ENCODE results near the gene CD3E. TPM values are rescaled to one million over a fixed set of nuclear protein-coding genes. Genes with fewer than 3 reads are reported as not detected.

The CD3E gene
- total and polyA plus RNA-seq, 2 of the 8 experiments (the other 6 are each of a cell fraction or from before 2014, with no cell fraction given), result not detected

DNA sequence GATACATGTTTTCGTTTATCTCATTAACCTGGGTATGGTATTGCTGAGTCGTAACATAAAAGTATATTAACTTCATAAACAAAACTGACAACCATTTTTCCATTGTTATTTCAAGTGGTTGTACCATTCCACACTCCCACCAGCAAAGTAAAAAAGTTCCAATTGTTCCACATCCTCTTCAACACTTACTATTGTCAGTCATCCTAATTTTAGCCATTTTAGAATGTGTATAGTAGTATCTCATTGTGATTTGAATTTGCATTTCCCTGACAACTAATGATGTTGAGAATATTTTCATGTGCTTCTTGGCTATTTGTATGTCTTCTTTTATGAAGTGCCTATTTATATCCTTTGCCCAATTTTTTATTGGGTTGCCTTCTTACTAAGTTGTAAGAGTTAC, 10.5 kb upstream of the CD3E start:
- no peak overlapping the region for H4K8ac ChIP-seq (ENCODE audit: extremely low read depth, insufficient read depth, low read length)
- no peak overlapping the region for H2BK15ac ChIP-seq (ENCODE audit: low read length)
- H3K4me2 ChIP-seq (ENCODE audit: insufficient read depth in 1 of 2, low read depth in 2 of 2, low read length in 2 of 2), result no peak overlapping the region
- WGBS, 2 experiments (ENCODE audit: extremely low coverage in 1 of 2, insufficient coverage in 1 of 2, insufficient read length in 1 of 2, insufficient replicate concordance in 2 of 2, low coverage in 1 of 2, low lambda C conversion rate in 2 of 2, missing lambda C conversion rate in 1 of 2), result 91% methylated on average over 2 of the region's 2 CpGs; no CpG with 5 or more reads in 1 of the 2 experiments
- no peaks in the 10 kb centered on the region for H3K79me2 ChIP-seq (ENCODE audit: control insufficient read depth in 1 of 2, insufficient read depth in 2 of 2, low read length in 2 of 2)
- no peak overlapping the region for H2BK120ac ChIP-seq (replicated peaks; ENCODE audit: low read depth, low read length)
- CTCF ChIA-PET (ENCODE audit: partially characterized antibody), result interaction anchor here (2.0 kb wide), 1 partner anchor 12 kb away, joined by 7 read pairs; no protein-coding TSS in a partner anchor
- H3K4me3 ChIP-seq (ENCODE audit: extremely low read depth in 1 of 4, insufficient read depth in 2 of 4, low read depth in 3 of 4, low read length in 4 of 4), result no peak overlapping the region
- no peak for FAIRE-seq
- H3K14ac ChIP-seq (ENCODE audit: insufficient read length), result no peak overlapping the region
- DNase-seq (ENCODE audit: low read depth in 1 of 2, low spot score in 2 of 2), result no peak
- H2BK20ac ChIP-seq (ENCODE audit: low read length), result no peak overlapping the region
- H3K56ac ChIP-seq (replicated peaks; ENCODE audit: insufficient read length, low read depth, low read length), result no peak overlapping the region
- H3K9me3 ChIP-seq (ENCODE audit: insufficient read depth in 2 of 2, low read depth in 1 of 2, low read length in 1 of 2), result no peaks in the 10 kb centered on the region
- no peak overlapping the region for H2BK12ac ChIP-seq (ENCODE audit: low read depth, low read length)
- no peaks in the 10 kb centered on the region for H3K79me1 ChIP-seq (ENCODE audit: low read depth, low read length)
- no peaks in the 10 kb centered on the region for H3K23me2 ChIP-seq (ENCODE audit: low read depth, low read length)
- H3K4ac ChIP-seq (replicated peaks; ENCODE audit: insufficient read length, low read depth, low read length), result no peak overlapping the region
- no peak overlapping the region for H3K9ac ChIP-seq (replicated peaks in 1 of 4; ENCODE audit: extremely low read depth in 1 of 4, low read depth in 3 of 4, low read length in 3 of 4)
- H2AK5ac ChIP-seq (ENCODE audit: low read depth, low read length), result no peak overlapping the region
- H2BK5ac ChIP-seq (ENCODE audit: low read depth, low read length), result no peak overlapping the region
- H3K27ac ChIP-seq (ENCODE audit: low read depth, low read length), result no peak overlapping the region
- POLR2A ChIA-PET (ENCODE audit: partially characterized antibody), result no interaction called here
- H4K5ac ChIP-seq (ENCODE audit: insufficient read length, low read depth, low read length), result no peak overlapping the region
- no peaks in the 10 kb centered on the region for H4K20me1 ChIP-seq (replicated peaks in 1 of 2; ENCODE audit: control insufficient read depth in 1 of 2, insufficient read depth in 2 of 2, low read length in 2 of 2)
- H3K4me1 ChIP-seq (replicated peaks in 1 of 4; ENCODE audit: control insufficient read depth in 3 of 4, insufficient read depth in 4 of 4, low read length in 3 of 4), result no peaks in the 10 kb centered on the region; a peak in 1 of 7 replicates
- H3K36me3 ChIP-seq (ENCODE audit: control insufficient read depth in 2 of 4, insufficient read depth in 4 of 4, low read length in 3 of 4), result no peaks in the 10 kb centered on the region
- no peak overlapping the region for H3K23ac ChIP-seq (ENCODE audit: insufficient read length)
- H4K91ac ChIP-seq (replicated peaks; ENCODE audit: insufficient read length, low read length), result no peak overlapping the region
- H3K18ac ChIP-seq (ENCODE audit: extremely low read depth, low read length), result no peak overlapping the region
- no peak overlapping the region for H2AFZ ChIP-seq (ENCODE audit: low read length)
- H3K27me3 ChIP-seq (replicated peaks in 1 of 4; ENCODE audit: control insufficient read depth in 3 of 4, extremely low read depth in 1 of 4, insufficient read depth in 3 of 4, low read length in 3 of 4), result no peaks in the 10 kb centered on the region; a peak in 1 of 7 replicates
- TF ChIP-seq MAX (IDR thresholded peaks at IDR 0.05) (no peak), POLR2A (IDR thresholded peaks at IDR 0.05; ENCODE audit: control extremely low read depth in 1 of 2, low read depth in 2 of 2, low read length in 2 of 2) (no peak), BACH1 (IDR thresholded peaks at IDR 0.05; ENCODE audit: low read length) (no peak), NANOG (IDR thresholded peaks at IDR 0.05; ENCODE audit: insufficient read depth, low read depth, low read length, poor library complexity, severe bottlenecking) (no peak), TBP (IDR thresholded peaks at IDR 0.05; ENCODE audit: low read depth, low read length) (no peak), YY1 (IDR thresholded peaks at IDR 0.05; ENCODE audit: low read depth, low read length) (no peak), ATF2 (IDR thresholded peaks at IDR 0.05; ENCODE audit: low read length) (no peak), TCF12 (IDR thresholded peaks at IDR 0.05; ENCODE audit: low read depth, low read length) (no peak), HDAC6 (IDR thresholded peaks at IDR 0.05; ENCODE audit: low read depth, low read length) (no peak), SIN3A (conservative IDR thresholded peaks at IDR 0.05 in 1 of 2, IDR thresholded peaks at IDR 0.05 in 1 of 2; ENCODE audit: low read depth in 1 of 2, low read length in 2 of 2) (no peak), RAD21 (IDR thresholded peaks at IDR 0.05 in 1 of 2, conservative IDR thresholded peaks at IDR 0.05 in 1 of 2; ENCODE audit: low read depth in 2 of 2, low read length in 2 of 2) (no peak), SIRT6 (IDR thresholded peaks at IDR 0.05; ENCODE audit: low read length) (no peak)

Data from H1 (cell line).